LNCAP (cell line): ENCODE results near the gene CCDC12.

ENCODE experiments used
- TF ChIP-seq, protein P1 (sequence below): fragments of 450-650 bp; IDR thresholded peaks from 2 replicates; pipeline ENCODE4 v1.5.1; 2017; ENCODE audit warnings: mild to moderate bottlenecking

CCDC12 gene

DNA sequence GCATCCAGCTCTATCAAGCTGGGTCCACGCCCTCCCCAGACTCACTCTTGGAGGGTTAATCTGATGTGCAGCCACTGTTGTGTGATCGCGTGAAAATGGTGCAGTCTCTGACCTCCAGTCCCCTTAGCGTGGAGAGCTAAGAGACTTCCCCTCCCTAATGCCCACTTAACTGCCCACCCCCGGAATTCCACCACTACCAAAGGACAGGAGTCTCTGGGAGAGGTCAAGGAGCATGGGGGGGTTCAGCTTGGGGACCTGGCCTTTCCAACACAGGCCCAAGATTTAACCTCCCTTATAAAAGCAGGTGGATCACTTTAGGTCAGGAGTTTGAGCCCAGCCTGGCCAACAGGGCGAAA is 48.8 kb downstream of the CCDC12 start:
- TF ChIP-seq, protein P1, sequence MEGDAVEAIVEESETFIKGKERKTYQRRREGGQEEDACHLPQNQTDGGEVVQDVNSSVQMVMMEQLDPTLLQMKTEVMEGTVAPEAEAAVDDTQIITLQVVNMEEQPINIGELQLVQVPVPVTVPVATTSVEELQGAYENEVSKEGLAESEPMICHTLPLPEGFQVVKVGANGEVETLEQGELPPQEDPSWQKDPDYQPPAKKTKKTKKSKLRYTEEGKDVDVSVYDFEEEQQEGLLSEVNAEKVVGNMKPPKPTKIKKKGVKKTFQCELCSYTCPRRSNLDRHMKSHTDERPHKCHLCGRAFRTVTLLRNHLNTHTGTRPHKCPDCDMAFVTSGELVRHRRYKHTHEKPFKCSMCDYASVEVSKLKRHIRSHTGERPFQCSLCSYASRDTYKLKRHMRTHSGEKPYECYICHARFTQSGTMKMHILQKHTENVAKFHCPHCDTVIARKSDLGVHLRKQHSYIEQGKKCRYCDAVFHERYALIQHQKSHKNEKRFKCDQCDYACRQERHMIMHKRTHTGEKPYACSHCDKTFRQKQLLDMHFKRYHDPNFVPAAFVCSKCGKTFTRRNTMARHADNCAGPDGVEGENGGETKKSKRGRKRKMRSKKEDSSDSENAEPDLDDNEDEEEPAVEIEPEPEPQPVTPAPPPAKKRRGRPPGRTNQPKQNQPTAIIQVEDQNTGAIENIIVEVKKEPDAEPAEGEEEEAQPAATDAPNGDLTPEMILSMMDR, result no peak

DNA sequence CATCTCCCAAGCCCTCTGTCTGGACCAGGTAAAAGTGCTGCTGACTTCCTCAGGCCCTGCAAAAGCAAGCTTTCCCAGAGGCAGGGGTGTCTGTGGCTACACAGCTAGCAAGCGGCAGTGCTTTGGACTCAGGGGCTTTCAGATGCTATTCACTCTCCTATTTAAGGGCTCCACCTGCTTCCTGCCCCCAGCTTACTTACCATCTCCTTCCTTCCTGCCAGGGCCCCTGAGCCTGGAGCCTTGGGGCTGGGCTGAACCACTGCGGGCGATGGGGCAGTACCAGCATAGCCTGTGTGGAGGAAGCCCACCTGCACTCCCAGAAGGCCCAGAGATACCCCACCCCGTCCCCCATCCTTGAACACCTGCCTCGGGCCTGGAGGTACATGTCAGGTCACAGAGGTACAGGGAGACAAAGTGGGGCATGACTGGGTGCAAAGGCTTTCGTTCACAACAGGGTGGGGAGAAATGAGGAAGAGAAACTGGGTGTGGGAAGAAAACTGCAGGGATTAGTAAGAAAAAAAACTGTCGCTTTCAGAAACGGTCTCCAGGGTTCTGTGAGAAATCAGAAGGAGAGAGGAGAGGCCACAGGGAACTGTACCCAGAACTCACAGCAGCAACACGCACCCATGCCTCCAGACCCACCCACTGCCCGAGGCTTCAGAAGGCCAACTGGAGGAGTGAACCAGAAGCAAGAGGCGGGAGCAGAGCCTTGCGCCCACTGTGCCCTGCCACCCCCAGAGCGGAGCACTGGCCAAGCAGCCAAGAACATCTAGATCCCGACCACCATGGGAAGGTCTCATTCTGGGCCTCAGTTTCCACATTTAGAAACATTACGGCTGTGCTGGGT is 49.5 kb downstream of the CCDC12 start:
- TF ChIP-seq, protein P1, result no peak

DNA sequence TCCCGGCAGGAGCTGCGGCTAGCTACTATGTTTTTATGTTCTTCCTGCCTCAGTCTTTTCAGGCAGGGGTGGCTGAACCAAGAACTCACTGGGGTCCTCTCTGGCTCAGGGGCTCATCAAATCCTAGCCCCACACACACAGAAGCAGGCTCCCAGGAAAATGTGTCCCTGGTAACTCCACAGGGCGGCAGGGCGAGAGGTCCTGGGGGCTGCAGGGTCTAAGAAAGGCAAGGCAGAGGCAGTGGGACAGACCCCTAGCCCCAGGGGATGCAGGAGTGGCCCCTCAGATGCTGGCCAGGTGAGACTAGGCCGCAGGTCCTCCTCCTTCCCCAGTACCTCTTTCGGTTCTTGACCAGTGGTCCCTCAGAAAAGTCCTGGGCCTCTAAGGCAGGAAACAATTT is 50.1 kb downstream of the CCDC12 start:
- TF ChIP-seq, protein P1, result no peak

DNA sequence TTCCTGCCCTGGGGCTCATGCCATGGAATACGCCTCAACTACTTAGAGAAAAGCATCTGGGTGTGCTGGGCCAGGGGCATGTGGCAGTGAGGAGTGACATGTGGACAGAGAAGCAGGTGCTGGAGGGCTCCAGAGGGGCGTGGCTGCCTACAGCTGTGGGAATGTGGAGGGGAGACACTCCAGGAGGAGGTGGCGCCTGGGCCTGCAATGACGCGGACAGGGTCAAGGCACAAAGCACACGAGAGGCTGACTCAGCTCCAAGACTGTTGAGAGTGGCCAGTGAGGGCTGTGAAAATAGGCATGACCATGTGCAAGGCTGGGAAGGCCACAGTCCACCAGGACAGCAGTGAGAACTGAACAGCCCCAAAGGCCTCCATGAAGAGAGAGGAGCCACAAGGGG is 50.5 kb downstream of the CCDC12 start:
- TF ChIP-seq, protein P1, result no peak

DNA sequence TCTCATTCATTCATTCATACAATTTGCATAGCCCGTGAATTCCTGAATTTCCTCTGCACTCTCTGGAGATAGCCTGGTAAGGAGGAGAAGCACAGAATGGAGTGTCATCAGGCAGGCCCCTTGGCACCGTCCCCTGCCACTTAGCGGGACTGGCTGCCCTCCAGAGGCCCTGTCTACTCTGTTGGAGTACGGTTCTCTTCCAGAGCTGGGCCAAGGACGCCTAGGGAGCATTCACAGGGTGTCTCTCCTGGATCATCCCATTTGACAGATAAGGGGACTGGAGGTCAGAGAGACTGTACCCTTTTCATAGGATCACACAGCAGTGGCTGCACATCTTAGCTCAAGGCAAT is 51.0 kb downstream of the CCDC12 start:
- TF ChIP-seq, protein P1, result no peak

DNA sequence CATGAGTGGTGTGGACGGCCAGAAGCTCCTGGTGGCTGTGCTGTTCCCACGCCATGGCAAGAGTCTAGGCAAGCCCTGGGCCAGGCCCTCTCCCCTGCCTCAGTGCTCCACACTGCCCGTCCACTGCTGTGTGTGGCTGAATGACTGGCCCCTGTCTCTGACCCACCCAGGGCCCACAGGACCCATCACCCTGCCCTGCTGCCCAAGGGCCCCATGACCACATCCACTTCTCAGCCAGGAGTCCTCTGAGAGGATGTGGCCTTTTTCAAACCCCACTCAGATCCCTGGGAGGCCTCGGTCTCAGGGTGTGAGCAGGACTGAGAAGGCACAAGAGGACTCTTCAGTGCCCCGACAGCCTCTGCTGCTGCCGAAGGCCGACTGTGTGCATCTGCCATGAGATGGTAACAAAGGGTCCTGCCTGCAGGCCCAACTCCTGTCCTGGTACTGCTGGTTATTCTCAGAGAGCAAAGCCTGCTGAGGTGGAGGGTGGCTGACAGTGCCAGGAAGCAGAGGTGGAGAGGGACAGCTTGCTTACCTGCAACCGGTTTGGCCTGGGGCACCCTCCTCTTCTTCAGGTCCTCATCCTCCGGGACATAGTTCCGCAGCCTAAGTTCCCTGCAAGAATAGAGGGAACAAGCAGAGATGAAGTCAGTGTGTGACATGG is 51.5 kb downstream of the CCDC12 start:
- TF ChIP-seq, protein P1, result no peak

DNA sequence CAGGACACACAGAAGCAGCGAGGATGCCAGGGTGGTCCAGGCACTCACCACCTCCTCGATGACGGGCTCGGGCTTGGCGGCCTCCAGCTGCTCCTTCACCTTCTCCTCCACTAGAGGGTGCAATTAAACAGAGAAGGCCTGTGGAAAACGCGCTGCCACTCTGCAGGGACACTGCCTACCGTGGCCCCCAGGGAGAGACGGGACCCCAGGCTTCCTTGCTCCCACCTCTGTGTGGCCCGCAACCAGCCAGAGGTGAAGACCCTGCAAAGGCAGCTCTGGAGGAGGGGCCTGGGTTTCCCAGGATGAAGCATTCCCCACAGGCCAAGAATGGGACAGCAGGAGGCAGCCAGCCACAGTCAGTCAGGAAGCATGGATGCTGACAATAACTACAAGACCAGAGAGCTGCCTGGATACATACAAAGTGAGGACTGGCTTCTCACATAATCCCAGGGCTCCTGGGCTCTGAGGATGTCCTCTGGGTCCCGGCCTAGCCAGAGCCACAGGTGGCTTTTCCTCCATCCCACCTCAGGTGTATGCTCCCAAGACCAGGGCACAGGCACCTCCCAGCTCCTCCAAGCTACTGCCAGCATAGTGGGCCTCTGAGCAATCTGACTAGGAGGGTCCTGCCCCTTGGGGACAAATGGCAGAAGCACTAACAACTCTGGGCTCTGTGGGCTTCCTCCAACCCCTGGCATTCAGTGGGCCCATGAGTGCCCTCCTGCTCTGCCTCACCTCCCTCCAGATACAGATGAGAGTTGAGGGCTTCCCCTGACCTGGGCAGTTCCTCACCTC is 52.8 kb downstream of the CCDC12 start:
- TF ChIP-seq, protein P1, result peak; percentile 68
